NCI-H146 (cell line): Measurements from ENCODE around the gene HDGFL1.

Experiments used
- DNase-seq: peaks from one replicate; lab custom pipeline; 2025; lab: John Stamatoyannopoulos, UW

HDGFL1 gene

GRCh38 chr6:22590423-22590822, 21.1 kb downstream of the HDGFL1 start:
- DNase-seq: peak; percentile 20

DNA sequence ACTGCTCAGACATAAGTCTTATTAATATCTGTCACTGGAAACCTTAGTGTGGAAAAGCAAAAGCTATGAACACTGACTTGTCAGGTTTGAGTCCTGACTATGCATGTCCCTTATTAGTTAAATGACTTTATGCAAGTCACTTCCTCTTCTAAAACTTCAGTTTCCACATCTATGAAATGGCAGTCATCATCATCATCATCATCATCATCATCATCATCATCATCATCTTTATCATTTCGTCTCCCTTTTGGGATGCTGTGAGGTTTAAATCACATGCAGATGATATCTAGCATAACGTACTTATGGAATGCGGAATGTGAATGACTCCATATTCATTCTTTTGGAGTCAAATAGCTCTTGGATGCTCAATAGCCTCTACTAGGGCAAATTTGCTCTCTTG, 24.5 kb downstream of the HDGFL1 start:
- no peak for DNase-seq

DNA sequence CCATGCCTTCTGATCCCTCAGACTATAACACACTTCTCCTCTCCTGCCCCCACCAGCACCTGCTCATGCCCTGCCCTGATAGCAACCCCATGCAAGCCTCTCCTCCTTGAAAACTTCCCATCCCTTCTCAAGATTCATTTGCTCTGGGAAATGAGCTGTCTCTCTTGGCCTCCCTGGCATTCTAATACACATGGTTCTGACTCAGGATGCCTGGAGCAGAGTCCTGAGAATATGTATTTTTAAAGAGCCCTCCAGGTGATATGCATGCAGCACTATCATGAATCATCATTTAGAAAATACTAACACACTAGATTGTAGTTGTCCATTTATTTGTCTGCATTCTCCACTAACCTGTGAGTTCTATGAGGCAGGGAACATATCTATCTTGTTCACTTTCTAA, 26.6 kb downstream of the HDGFL1 start:
- no peak for DNase-seq

- no peak for DNase-seq
These were observed 29.0 kb downstream of the HDGFL1 start for GRCh38 chr6:22598339-22598738.

DNA sequence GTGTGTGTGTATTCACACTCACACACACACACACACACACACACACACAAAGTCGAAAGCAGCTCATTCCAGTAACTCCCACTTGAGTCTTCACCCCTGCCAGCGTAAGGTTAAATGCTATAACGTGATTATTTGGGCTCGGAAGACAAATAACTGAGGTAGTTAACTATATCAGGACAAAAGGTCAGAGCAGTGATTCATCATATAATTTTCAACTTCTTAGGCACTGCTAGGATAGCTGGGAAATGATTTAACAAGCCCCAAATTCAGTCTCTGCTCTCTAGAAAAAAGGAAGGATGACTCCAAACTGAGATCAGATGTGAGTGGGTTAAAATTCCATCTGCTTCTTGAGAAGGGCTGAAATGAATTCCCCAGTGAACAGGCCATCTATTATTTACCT, 30.7 kb downstream of the HDGFL1 start:
- DNase-seq: no peak

DNA sequence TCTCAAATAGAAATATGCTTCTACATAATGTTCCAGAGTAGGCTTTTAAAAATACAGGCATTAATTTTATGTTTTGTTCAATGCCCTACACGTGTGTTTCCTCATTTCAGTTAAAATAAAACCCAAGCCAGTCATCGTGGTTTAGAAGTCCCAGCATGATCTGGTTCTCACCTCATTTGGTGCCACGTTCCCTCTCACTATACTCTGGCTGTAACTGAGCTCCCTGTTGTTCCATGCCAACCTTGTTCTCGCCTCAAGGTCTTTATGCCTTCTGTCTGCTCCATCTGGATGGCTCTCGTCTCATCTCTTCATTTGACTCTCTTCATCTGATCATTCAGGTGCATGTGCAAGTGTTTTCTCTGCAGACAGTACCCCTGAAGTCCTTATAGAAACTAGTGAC, 32.6 kb downstream of the HDGFL1 start:
- DNase-seq: no peak

DNA sequence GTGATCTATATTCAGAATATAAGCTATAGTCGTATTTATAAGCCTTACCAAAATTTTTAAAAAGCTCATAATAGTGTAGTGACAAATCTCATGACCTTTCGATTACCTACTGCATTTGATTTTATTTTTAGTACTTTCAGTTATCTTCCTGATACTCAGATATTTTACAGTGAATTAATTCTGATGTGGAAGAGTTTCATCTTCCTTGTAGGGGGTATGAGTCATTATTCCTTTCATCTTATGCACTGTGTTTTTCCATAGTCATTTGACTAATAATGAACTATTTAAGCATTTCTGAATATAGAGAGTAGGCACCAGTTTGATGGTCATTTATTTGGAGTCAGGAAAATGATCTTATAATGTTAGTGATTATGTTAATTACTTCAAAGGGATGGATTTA, 36.4 kb downstream of the HDGFL1 start:
- no peak for DNase-seq

DNA sequence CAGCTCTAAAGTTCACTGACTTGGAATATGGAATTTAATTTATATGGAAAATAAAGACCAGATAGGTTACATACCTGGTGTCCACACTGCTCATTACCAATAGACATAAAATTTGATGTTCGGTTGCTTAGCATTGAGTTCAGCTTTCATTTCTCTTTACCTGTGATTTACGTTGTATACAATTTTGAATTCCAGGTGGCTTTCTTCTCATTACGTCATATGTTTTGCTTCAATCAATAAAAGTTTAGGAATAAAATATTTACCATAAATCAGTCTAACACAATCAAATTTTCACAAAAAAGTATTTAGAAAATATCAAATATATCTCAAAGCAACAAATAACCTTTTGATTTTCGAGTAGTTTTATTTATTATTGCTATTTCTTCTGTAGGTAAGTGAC, 40.8 kb downstream of the HDGFL1 start:
- no peak for DNase-seq

DNA sequence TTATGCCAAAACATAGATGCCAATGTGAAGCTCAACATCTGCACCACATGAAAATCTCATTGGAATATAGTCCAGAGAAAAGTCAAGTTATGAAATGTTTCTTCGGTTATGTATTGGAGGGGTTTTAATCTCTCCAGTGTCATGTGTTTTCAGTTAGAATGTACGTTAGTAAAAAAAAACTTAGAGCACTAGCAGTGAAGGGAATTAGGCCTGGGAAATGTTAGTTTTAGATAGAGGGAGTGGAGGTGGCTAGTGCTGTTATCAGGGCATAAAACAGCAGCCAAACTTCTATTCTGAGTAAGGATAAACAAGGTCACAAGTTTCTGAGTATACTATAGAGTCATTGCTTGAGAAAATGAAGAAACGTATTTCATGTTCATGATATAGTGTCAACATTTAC, 42.9 kb downstream of the HDGFL1 start:
- DNase-seq: no peak

GRCh38 chr6:22613051-22613450, 43.7 kb downstream of the HDGFL1 start:
- DNase-seq: no peak

GRCh38 chr6:22613695-22614094, 44.3 kb downstream of the HDGFL1 start:
- no peak for DNase-seq

- no peak for DNase-seq
These were observed 45.2 kb downstream of the HDGFL1 start for GRCh38 chr6:22614547-22614946.

- DNase-seq: no peak
These were observed 51.7 kb downstream of the HDGFL1 start for GRCh38 chr6:22621028-22621427.
